Skeletal muscle satellite cell (primary cell): ENCODE data around the gene USP7.
A peak's percentile ranks its signal among the peaks of the same experiment; 100 is the strongest.
"Not testable (repeated sequence)": the region's sequence is repeated elsewhere in the genome, so short reads cannot be mapped to it uniquely, and the experiment has no call there.

Source experiments
- H3K27me3 ChIP-seq: 2 replicates; pipeline ENCODE4 v1.7.0; 2013; ENCODE audit warnings: low read length; ENCODE audit not compliant: control insufficient read depth, insufficient read depth
- H3K36me3 ChIP-seq: 2 replicates; pipeline ENCODE4 v1.7.0; 2013; ENCODE audit warnings: mild to moderate bottlenecking, control low read depth, low read length; ENCODE audit not compliant: insufficient read depth
- H3K4me1 ChIP-seq: 2 replicates; pipeline ENCODE4 v1.7.0; 2013; ENCODE audit warnings: low read length; ENCODE audit not compliant: control insufficient read depth, insufficient read depth
- H3K4me2 ChIP-seq: 2 replicates; pipeline ENCODE4 v1.7.0; 2013; ENCODE audit warnings: mild to moderate bottlenecking, low read length
- H3K4me3 ChIP-seq: 2 replicates; pipeline ENCODE4 v1.7.0; 2013; ENCODE audit warnings: low read length
- H3K9ac ChIP-seq: 2 replicates; pipeline ENCODE4 v1.7.0; 2013; ENCODE audit warnings: mild to moderate bottlenecking, low read depth, low read length, moderate library complexity
- H3K9me3 ChIP-seq: replicated peaks from 2 replicates; pipeline ENCODE4 v1.7.0; 2013; ENCODE audit warnings: mild to moderate bottlenecking, control low read depth, low read length

The USP7 gene

DNA sequence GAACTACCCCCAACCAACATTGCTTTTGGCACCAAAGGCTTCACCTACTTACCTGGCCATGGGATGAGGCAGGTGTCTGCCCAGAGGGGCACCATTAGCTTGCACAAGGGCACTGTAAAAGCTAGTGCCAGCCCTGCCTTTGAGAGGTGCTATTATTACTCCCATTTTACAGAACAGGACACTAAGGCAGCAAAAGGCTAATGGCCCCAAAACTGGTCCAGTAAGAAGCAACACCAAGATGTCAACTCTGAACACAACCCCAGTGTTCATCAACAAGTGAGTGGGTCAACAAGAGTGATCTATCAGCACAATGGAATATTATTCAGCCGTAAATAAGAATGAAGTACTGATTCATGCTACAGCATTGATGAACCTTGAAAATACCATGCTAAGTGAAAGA, 7.7 kb upstream of the USP7 start:
- Histone ChIP-seq H3K36me3 (no peaks in the 10 kb centered on the region), H3K9me3 (no peaks in the 10 kb centered on the region), H3K4me3 (no peak overlapping the region), H3K4me1 (no peaks in the 10 kb centered on the region), H3K27me3 (peaks cover 15% of the 10 kb centered on the region), H3K9ac (no peak overlapping the region), H3K4me2 (no peak overlapping the region)

DNA sequence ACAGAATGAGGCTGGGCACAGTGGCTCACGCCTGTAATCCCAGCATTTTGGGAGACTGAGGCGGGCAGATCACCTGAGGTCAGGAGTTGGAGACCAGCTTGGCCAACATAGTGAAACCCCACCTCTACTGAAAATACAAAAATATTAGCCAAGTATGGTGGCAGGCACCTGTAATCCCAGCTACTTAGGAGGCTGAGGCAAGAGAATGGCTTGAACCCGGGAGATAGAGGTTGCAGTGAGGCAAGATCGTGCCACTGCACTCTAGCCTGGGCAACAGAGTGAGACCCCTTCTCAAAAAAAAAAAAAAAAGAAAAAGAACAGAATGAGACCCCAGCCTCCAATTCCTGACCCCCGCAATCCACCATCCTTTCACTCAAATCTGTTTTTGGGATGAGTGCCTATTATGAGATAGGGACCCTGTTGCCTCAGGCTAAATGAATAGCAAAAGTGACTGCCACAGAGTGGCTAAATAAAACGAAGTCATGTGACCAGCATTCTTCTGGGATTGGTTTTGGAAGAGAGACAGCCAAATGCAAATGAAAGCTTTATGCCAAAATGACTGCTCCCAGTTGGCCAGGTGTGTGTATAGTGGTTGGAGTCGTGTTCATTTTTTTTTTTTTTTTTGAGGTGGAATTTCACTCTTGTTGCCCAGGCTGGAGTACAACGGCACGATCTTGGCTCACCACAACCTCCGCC, 5.6 kb upstream of the USP7 start:
- not testable (repeated sequence) for H3K4me1 ChIP-seq, H3K9me3 ChIP-seq, H3K9ac ChIP-seq, H3K36me3 ChIP-seq, H3K4me3 ChIP-seq, H3K4me2 ChIP-seq
- peaks cover 10% of the 10 kb centered on the region for H3K27me3 ChIP-seq

DNA sequence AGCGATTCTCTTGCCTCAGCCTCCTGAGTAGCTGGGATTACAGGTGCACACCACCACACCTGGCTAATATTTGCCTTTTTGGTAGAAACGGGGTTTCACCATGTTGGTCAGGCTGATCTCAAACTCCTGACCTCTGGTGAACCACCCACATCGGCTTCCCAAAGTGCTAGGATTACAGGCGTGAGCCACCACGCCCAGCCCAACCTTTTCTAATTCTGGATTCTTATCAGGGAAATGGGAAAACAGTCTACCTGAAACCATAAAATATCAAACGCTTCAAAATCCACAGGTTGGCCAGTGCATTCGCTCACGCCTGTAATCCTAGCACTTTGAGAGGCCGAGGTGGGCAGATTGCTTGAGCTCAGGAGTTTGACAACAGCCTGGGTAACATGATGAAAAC, 4.3 kb upstream of the USP7 start:
- not testable (repeated sequence) for H3K9me3 ChIP-seq

DNA sequence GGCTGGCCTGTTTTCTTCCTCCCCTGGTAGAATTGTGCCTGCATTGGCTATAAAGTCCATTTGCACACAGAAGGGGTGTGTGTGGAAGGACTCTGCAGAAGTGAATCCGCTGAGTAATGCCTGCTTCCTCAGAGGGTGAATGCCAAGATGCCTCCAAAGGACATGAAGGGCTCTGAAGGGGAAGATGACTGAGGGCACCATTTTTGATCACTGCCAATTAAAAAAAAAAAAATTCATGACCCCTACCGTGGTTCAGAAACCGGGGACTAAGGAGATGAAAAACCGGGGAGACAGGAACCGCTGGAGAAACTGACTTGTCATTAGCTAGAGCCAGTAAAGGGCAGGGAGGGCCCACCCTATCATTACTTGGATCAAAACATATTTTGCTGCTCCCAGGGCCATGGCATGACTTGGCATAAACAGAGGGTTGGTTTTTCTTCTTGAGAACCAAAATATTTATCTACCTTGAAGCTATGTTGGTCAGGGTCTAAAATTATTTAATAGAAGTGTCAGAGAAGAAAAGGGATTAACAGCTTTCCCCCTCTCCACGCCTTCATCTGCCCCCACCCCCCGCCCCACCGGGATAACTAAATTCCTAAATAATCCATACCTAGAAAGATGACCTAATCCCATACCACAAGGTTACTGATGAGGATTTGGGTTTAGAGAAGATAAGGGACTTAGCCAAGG, 3.6 kb upstream of the USP7 start:
- H3K9me3 ChIP-seq, result no peaks in the 10 kb centered on the region
- H3K4me2 ChIP-seq, result no peak overlapping the region
- H3K4me3 ChIP-seq, result no peak overlapping the region
- peaks cover 3% of the 10 kb centered on the region for H3K4me1 ChIP-seq
- H3K27me3 ChIP-seq, result no peaks in the 10 kb centered on the region
- H3K36me3 ChIP-seq, result no peaks in the 10 kb centered on the region
- no peak overlapping the region for H3K9ac ChIP-seq

More for the DNA sequence above, 4.3 kb upstream of the USP7 start:
- H3K9ac ChIP-seq, H3K4me1 ChIP-seq, H3K4me3 ChIP-seq, H3K4me2 ChIP-seq, H3K36me3 ChIP-seq, H3K27me3 ChIP-seq: not testable (repeated sequence)

DNA sequence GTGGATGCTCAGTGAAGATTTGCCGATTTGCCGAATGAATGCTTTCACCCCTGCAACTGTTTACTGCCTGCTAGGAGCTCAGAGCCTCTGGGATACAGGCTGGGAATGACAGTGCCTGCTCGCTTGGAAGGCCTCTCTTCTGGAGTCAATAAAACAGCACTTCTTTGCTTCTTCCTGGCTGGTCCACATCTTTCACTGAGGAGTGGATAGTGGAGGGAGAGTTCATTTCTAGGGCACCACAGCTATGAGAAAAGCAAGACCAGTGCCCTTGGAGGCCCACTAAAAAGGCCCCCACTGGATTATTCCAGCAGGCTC, 3.1 kb upstream of the USP7 start:
- Histone ChIP-seq H3K36me3 (no peaks in the 10 kb centered on the region), H3K4me2 (no peak overlapping the region), H3K9me3 (no peaks in the 10 kb centered on the region), H3K9ac (no peak overlapping the region), H3K4me3 (no peak overlapping the region), H3K4me1 (peaks cover 8% of the 10 kb centered on the region), H3K27me3 (no peaks in the 10 kb centered on the region)

DNA sequence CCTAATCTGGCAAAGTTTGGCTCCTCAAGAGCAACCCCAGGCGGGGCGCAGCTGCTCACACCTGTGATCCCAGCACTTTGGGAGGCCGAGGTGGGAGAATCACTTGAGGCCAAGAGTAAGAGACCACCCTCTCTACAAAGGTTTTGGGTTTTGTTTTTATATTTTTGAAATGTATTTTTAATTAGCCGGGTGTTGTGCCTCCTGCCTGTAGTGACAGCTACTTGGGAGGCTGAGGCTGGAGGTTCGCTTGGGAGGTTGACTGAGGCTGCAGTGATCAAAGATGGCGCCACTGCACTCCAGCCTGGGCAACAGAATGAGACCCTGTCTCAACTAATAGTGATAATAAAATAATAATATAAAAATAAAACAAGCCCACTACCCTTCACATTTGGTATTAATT, 756 bp upstream of the USP7 start:
- no peaks in the 10 kb centered on the region for H3K27me3 ChIP-seq
- peak overlapping the region; percentile 92 for H3K4me3 ChIP-seq
- H3K4me2 ChIP-seq, result peak overlapping the region; percentile 99
- H3K4me1 ChIP-seq, result peaks cover 31% of the 10 kb centered on the region
- no peaks in the 10 kb centered on the region for H3K9me3 ChIP-seq
- H3K9ac ChIP-seq, result peak overlapping the region; percentile 91
- H3K36me3 ChIP-seq, result no peaks in the 10 kb centered on the region

DNA sequence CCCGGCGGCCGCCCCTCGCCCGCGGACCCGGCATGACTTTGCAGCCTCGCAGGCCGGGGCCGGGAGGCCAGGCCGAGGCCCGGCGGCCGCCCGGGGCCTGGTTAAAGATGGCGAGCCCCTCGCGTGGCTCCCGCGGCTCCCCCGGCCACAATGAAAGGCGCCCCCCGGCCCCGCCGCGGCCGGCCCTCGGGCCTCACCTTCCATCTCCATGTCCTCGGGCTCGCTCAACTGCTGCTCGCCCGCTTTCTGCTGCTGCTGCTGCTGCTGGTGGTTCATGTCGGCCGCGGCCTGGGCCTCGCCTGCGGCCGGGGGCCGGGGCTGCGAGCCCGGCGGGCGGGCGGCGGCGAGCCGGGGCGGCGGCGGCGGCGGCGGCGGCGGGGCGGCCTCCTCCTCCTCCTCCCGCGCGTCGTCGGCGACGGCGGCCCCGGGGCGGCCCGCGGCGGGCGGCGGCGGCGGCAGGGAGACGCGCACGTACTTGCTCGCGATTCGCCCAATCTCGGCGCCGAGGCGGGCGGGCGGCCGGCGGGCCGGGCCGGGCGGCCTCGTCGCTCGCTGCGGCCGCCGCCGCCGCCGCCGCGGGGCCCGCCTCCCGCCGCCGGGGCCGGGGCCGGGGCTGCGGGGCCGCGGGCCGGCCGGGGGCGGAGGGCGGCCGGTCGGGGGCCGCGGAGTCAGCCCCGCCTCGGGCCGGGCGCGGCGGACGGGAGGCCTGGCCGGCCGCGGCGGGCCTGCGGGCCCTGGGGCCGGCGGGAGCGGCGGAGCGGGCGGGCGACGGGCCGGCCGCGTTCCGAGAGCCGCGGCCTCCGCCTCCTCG, 491 bp downstream of the USP7 start:
- peaks cover 43% of the 10 kb centered on the region for H3K4me1 ChIP-seq
- H3K27me3 ChIP-seq, result no peaks in the 10 kb centered on the region
- peak overlapping the region; percentile 92 for H3K4me2 ChIP-seq
- no peaks in the 10 kb centered on the region for H3K9me3 ChIP-seq
- H3K9ac ChIP-seq, result peak overlapping the region; percentile 90
- no peaks in the 10 kb centered on the region for H3K36me3 ChIP-seq
- H3K4me3 ChIP-seq, result peak overlapping the region; percentile 92

DNA sequence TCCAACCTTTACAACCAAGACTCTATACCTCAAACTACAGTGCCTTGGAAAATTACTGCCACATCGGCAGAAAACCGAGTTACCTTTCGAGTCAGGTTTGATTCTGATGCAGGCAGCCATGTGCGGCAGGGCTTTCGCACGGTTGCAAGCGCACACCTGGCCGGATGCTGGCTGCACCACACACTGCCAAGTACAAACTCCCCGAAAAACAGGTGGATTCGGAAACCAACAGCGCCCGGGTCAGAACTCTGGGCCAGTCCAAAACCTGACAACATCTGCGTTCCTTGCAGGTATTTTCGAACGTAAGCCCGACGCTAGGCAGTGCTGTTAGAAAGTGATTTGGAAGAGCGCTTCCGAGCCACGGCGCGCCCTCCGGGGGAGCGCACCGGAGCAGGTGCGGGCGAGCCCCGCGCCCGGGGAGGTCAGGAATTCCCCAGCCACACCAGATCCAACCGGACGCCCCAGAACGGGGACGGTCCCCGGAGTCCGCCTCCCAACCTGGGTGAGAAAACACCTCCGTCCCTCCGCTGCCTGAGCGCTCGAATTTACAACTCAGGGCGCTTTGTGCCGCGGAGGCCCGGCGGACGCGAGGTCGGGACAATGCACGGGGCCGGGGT, 1.2 kb downstream of the USP7 start:
- Histone ChIP-seq H3K4me1 (peaks cover 50% of the 10 kb centered on the region), H3K4me3 (peak overlapping the region; percentile 78), H3K4me2 (peak overlapping the region; percentile 92)

DNA sequence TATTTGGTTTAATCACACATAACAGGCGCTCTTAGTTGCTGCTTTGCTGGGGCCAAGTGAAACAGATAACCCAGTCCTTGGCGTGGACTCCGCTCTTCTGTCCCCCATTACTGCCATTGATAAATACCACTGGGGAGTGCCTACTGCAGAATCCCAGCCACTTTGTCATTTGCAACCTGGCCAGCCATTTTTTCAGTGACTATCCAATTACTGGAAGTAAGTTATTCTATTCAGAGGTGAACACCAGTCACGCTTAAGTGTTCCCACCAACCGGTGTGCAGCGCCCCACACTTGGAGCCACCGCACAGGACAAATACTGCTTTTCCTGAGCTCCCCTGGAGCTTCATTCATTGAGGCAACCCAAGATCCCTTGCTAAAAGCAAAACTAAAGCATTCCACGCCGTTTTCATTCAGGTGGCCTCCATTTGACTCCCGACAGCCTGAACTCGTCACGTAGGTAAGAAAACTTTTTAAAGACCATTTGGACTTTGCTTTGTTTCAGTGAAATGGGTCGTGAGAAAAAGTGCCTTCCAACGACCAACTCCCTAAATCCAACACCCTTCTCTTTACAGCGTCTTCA, 1.8 kb downstream of the USP7 start:
- H3K9ac ChIP-seq, result peak overlapping the region; percentile 90
- H3K4me1 ChIP-seq, result peaks cover 56% of the 10 kb centered on the region

More for the DNA sequence above, 1.2 kb downstream of the USP7 start:
- Histone ChIP-seq H3K36me3 (no peaks in the 10 kb centered on the region), H3K27me3 (no peaks in the 10 kb centered on the region), H3K9ac (peak overlapping the region; percentile 90), H3K9me3 (no peaks in the 10 kb centered on the region)

DNA sequence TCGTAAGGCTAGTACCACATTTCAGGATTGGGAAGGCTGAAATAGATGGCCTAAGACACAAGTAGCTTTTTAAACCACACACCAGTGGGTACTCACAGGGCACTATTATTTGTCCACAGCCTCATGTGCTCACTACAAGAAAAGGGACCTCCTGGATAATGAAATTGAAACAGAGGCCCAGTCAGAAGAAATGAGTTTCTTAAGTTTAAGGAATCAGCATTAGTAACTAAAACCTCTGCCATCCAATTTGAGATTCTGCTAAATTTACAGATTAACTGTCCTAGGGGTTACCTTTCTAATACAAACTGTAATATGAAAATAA, 3.0 kb downstream of the USP7 start:
- Histone ChIP-seq H3K9ac (peak overlapping the region; percentile 17), H3K9me3 (no peaks in the 10 kb centered on the region), H3K27me3 (no peaks in the 10 kb centered on the region), H3K4me2 (peak overlapping the region; percentile 92), H3K4me1 (peaks cover 68% of the 10 kb centered on the region), H3K4me3 (peak overlapping the region; percentile 40), H3K36me3 (no peaks in the 10 kb centered on the region)

More for the DNA sequence above, 1.8 kb downstream of the USP7 start:
- Histone ChIP-seq H3K4me3 (peak overlapping the region; percentile 78), H3K27me3 (no peaks in the 10 kb centered on the region), H3K4me2 (peak overlapping the region; percentile 92), H3K36me3 (no peaks in the 10 kb centered on the region), H3K9me3 (no peaks in the 10 kb centered on the region)
